MCF 10A (cell line): Measurements from ENCODE around the gene CACNA1C. TPM values are rescaled to one million over a fixed set of nuclear protein-coding genes. Genes with fewer than 3 reads are reported as not detected.

ENCODE experiments used
- BruUV-seq: library from RNA; stranded (reverse); fragments of 400-500 nt; replicated peaks from 2 replicates; lab custom pipeline; 2021; lab: Mats Ljungman, UMichigan
- CTCF ChIA-PET: fragments of 300-600 bp; sonication (Branson Sonifier 250); formaldehyde crosslinking; extraction: SDS; loops from one replicate; lab custom pipeline; 2021; ENCODE audit warnings: antibody characterized with exemption, inconsistent platforms; lab: Yijun Ruan, JAX
- POLR2A ChIA-PET: fragments of 300-600, 350-650 bp; sonication (Branson Sonifier 250); formaldehyde crosslinking; extraction: SDS; loops from one replicate; lab custom pipeline; 2020; ENCODE audit warnings: antibody characterized with exemption, inconsistent platforms; lab: Yijun Ruan, JAX
- DNase-seq: peaks from one replicate; pipeline ENCODE4 v3.0.0-alpha.2; 2018; ENCODE audit not compliant: unreplicated experiment
- H3K27ac Mint-ChIP-seq: one replicate; pipeline ENCODE4 v1.8.0; 2022; ENCODE audit warnings: mild to moderate bottlenecking, low read depth, mixed read lengths; ENCODE audit not compliant: unreplicated experiment
- H3K27me3 Mint-ChIP-seq: one replicate; pipeline ENCODE4 v1.8.0; 2022; ENCODE audit warnings: mixed read lengths; ENCODE audit not compliant: insufficient read depth, unreplicated experiment
- H3K36me3 Mint-ChIP-seq: one replicate; pipeline ENCODE4 v1.8.0; 2022; ENCODE audit warnings: mild to moderate bottlenecking, moderate library complexity, mixed read lengths; ENCODE audit not compliant: insufficient read depth, unreplicated experiment
- H3K4me1 Mint-ChIP-seq: one replicate; pipeline ENCODE4 v1.8.0; 2022; ENCODE audit warnings: mixed read lengths; ENCODE audit not compliant: insufficient read depth, unreplicated experiment
- H3K4me3 Mint-ChIP-seq: one replicate; pipeline ENCODE4 v1.8.0; 2022; ENCODE audit warnings: mild to moderate bottlenecking, moderate library complexity, mixed read lengths; ENCODE audit not compliant: unreplicated experiment
- H3K9me3 Mint-ChIP-seq: one replicate; pipeline ENCODE4 v1.8.0; 2022; ENCODE audit warnings: mixed read lengths; ENCODE audit not compliant: unreplicated experiment
- intact Hi-C: fragments of 100-400 bp; cut with micrococcal nuclease; formaldehyde crosslinking; loops from 2 replicates; pipeline ENCODE4 v1.14.1; 2022
- total RNA-seq: library from RNA; stranded (reverse); gene quantifications from 2 replicates; pipeline ENCODE4 v1.2.3, GENCODE V29; 2022
- TF ChIP-seq, protein P1 (sequence below): fragments of 200-600 bp; IDR thresholded peaks from one replicate; pipeline ENCODE4 v1.8.0; 2022; ENCODE audit warnings: antibody characterized with exemption, mild to moderate bottlenecking; ENCODE audit not compliant: unreplicated experiment

Gene CACNA1C
- total RNA-seq, 1 experiment from 2014 or later = not detected

DNA sequence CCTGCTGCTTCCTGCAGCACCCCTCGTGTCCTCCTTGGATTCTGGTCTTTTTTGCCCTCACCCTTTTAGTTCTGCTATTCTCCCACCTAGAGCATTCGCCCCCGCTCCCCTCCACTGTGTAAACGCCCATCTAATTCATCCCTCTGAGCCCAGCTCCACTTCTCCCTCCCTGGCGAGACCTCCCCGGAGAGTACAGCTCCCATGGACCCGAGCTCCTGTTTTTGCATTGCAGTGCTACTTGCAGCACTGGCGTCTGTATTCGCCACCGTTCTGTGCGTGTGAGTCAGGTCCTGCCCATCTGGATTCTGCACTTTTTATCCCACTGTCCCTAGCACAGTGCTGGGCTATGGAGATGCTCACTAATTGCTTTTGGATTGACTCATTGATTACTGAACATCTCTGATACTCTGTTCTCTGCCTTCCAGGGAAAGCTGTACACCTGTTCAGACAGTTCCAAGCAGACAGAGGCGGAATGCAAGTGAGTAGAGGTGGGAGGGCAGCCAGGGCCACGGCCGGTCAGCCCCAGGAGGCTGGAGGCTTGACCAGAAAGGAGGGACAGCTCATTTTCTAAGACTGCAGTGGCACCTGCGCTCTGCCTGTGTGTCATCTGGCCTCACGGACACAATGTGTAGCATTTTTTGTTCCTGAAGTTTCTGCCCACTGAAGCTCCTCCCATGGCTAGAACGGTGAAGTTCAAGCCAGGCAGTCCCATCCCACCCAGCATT lies 553.6 kb downstream of the CACNA1C start:
- Mint-ChIP-seq H3K4me1 (no peaks in the 10 kb centered on the region), H3K36me3 (no peaks in the 10 kb centered on the region), H3K4me3 (no peak overlapping the region), H3K27me3 (peaks cover 56% of the 10 kb centered on the region), H3K27ac (no peak overlapping the region), H3K9me3 (peaks cover 6% of the 10 kb centered on the region)
- DNase-seq = no peak
- CTCF ChIA-PET = interaction anchor here (0.6 kb wide), 1 partner anchor 29 kb away, joined by 3 read pairs; no protein-coding TSS in a partner anchor
- TF ChIP-seq, protein P1, sequence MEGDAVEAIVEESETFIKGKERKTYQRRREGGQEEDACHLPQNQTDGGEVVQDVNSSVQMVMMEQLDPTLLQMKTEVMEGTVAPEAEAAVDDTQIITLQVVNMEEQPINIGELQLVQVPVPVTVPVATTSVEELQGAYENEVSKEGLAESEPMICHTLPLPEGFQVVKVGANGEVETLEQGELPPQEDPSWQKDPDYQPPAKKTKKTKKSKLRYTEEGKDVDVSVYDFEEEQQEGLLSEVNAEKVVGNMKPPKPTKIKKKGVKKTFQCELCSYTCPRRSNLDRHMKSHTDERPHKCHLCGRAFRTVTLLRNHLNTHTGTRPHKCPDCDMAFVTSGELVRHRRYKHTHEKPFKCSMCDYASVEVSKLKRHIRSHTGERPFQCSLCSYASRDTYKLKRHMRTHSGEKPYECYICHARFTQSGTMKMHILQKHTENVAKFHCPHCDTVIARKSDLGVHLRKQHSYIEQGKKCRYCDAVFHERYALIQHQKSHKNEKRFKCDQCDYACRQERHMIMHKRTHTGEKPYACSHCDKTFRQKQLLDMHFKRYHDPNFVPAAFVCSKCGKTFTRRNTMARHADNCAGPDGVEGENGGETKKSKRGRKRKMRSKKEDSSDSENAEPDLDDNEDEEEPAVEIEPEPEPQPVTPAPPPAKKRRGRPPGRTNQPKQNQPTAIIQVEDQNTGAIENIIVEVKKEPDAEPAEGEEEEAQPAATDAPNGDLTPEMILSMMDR = no peak
- intact Hi-C loops = no loop called here
- no TSS peak for BruUV-seq
- POLR2A ChIA-PET = no interaction called here

DNA sequence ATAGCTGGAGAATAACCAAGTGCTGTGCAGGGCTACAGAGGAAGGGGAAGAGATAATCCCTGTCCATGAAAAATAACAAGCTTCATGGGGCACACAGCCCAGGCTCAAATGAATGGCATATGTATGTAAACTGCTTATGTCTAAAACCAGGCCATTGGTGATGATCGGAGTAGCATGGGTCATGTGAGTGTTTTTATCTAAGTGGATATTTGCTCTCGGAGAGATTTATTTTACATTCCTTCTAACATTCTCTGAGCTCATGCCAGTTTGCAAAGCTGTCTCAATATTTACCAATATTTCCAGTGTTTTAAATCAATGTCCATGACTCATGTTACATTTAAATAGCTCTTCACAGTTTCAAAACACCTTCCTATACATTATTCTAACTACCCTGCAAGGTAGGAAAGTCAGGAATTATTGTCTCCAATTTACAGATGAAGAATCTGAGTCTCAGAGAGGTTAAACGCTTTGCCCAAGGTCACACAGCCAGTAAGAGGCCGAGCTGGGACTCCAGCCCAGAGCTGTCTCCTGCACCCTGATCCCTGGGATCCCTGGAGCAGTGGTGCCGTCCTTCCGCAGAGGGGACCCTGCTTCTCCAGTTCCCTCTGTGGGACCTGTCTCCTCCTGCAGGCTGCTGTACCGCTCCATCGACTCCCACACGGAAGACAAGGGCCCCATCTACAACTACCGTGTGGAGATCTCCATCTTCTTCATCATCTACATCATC lies 555.3 kb downstream of the CACNA1C start:
- POLR2A ChIA-PET = interaction anchor here (0.6 kb wide), 1 partner anchor 472 kb away, joined by 3 read pairs; no protein-coding TSS in a partner anchor
- Mint-ChIP-seq H3K4me1 (no peaks in the 10 kb centered on the region), H3K27me3 (peaks cover 61% of the 10 kb centered on the region), H3K4me3 (no peak overlapping the region), H3K36me3 (no peaks in the 10 kb centered on the region), H3K27ac (no peak overlapping the region), H3K9me3 (peaks cover 6% of the 10 kb centered on the region)
- intact Hi-C loops = no loop called here
- CTCF ChIA-PET = interaction anchor here (1.0 kb wide), 2 partner anchors 17 to 668 kb away, joined by 3 read pairs; no protein-coding TSS in a partner anchor
- BruUV-seq = no TSS peak
- no peak for DNase-seq
- TF ChIP-seq, protein P1 = no peak

DNA sequence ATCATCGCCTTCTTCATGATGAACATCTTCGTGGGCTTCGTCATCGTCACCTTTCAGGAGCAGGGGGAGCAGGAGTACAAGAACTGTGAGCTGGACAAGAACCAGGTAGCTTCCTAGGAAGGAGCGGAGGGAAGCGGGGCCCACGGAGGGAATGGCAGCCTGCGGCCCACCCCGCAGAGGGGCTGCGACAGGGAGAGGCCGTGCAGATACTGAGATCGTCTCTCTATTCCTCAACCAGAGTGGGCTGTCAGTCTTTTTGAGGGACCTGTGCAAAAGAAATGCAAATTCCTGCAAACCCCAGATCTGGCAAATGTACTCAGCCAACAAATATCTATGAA lies 555.8 kb downstream of the CACNA1C start:
- Mint-ChIP-seq H3K4me3 (no peak overlapping the region), H3K9me3 (peaks cover 6% of the 10 kb centered on the region), H3K36me3 (no peaks in the 10 kb centered on the region), H3K27me3 (peaks cover 61% of the 10 kb centered on the region), H3K27ac (no peak overlapping the region), H3K4me1 (peaks cover 3% of the 10 kb centered on the region)
- intact Hi-C loops = no loop called here
- ChIA-PET CTCF (interaction anchor here (1.0 kb wide), 1 partner anchor 668 kb away, joined by 3 read pairs; no protein-coding TSS in a partner anchor), POLR2A (no interaction called here)
- DNase-seq = no peak
- no TSS peak for BruUV-seq
- TF ChIP-seq, protein P1 = no peak

DNA sequence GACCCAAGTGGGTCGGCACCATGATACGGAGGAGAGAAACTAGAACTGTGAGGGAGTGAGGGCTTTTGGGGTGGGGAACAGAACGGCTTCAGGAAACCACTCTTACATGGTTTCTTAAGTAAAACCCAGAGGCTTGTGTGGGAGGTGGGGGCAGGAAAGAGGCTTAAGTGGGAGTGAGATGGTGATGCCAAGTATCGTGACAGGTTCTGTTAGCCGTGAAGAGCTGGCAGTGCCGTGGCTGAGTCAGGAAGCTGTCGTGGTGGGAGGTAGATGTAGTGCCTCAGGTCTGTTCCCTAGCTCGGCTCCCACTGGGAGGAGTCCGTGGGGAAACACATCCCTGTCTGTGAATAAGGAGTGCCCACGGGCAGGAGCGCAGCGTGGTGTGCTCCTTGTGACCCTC lies 556.2 kb downstream of the CACNA1C start:
- BruUV-seq = no TSS peak
- H3K27ac Mint-ChIP-seq = no peak overlapping the region
- H3K4me1 Mint-ChIP-seq = peaks cover 7% of the 10 kb centered on the region
- peaks cover 6% of the 10 kb centered on the region for H3K9me3 Mint-ChIP-seq
- no peaks in the 10 kb centered on the region for H3K36me3 Mint-ChIP-seq
- H3K27me3 Mint-ChIP-seq = peaks cover 61% of the 10 kb centered on the region
- DNase-seq = no peak
- H3K4me3 Mint-ChIP-seq = no peak overlapping the region
- ChIA-PET POLR2A (no interaction called here), CTCF (interaction anchor here (1.0 kb wide), 1 partner anchor 669 kb away, joined by 3 read pairs; no protein-coding TSS in a partner anchor)
- TF ChIP-seq, protein P1 = no peak
- intact Hi-C loops = no loop called here
